ENCODE measurements around the gene KHDC1.

- TF ChIP-seq EP300 (IDR thresholded peaks at IDR 0.05): no peak
- TF ChIP-seq CTCF (IDR thresholded peaks at IDR 0.05): no peak
- TF ChIP-seq POLR2AphosphoS5 (IDR thresholded peaks at IDR 0.05): no peak
Observed at GRCh38 chr6:73207221-73207837, 55.7 kb downstream of the KHDC1 start.

All from sigmoid colon (tissue), 4 donors.